Activated CD4-positive, alpha-beta memory T cell treated with anti-CD3 and anti-CD28 coated beads, Interleukin-2, amount 10 ng/mL, durations not matched to agents 7 days and 5 days (primary cell): ENCODE measurements around the gene LRRC2. TPM values are rescaled to one million over a fixed set of nuclear protein-coding genes. Genes with fewer than 3 reads are reported as not detected.
"Not testable (repeated sequence)": the region's sequence is repeated elsewhere in the genome, so short reads cannot be mapped to it uniquely, and the experiment has no call there.

Experiments used
- CTCF ChIA-PET: fragments of 350-600 bp; sonication (Branson Sonifier 250); formaldehyde crosslinking; loops from one replicate; lab custom pipeline; 2021; ENCODE audit warnings: antibody characterized with exemption, inconsistent platforms; lab: Charles Lee
- POLR2A ChIA-PET: fragments of 350-600 bp; sonication (Branson Sonifier 250); formaldehyde crosslinking; loops from one replicate; lab custom pipeline; 2021; ENCODE audit warnings: antibody characterized with exemption; lab: Charles Lee
- DNase-seq: peaks from one replicate; pipeline ENCODE4 v3.0.0-alpha.2; 2020
- H3K27ac Mint-ChIP-seq: one replicate; pipeline ENCODE4 v1.8.0; 2021; ENCODE audit warnings: mild to moderate bottlenecking, mixed read lengths
- H3K27me3 Mint-ChIP-seq: one replicate; pipeline ENCODE4 v1.8.0; 2021; ENCODE audit warnings: mixed read lengths
- H3K36me3 Mint-ChIP-seq: one replicate; pipeline ENCODE4 v1.8.0; 2021; ENCODE audit warnings: low read depth, mixed read lengths
- H3K4me1 Mint-ChIP-seq: one replicate; pipeline ENCODE4 v1.8.0; 2021; ENCODE audit warnings: mixed read lengths
- H3K4me3 Mint-ChIP-seq: one replicate; pipeline ENCODE4 v1.8.0; 2021; ENCODE audit warnings: mild to moderate bottlenecking, mixed read lengths
- H3K9me3 Mint-ChIP-seq: one replicate; pipeline ENCODE4 v1.8.0; 2021; ENCODE audit warnings: mixed read lengths
- total RNA-seq, 2 experiments: library from RNA; stranded (reverse); gene quantifications; one replicate each; pipeline ENCODE4 v1.2.3, GENCODE V29; 2021

The LRRC2 gene
- total RNA-seq, 2 experiments from 2014 or later, result 0.35 to 0.43 TPM

GRCh38 chr3:46561951-46562350 is 4.2 kb downstream of the LRRC2 start:
- Mint-ChIP-seq H3K4me1 (peaks cover 32% of the 10 kb centered on the region), H3K27me3 (peaks cover 47% of the 10 kb centered on the region), H3K36me3 (no peaks in the 10 kb centered on the region), H3K4me3 (no peak overlapping the region), H3K9me3 (peaks cover 6% of the 10 kb centered on the region), H3K27ac (no peak overlapping the region)
- ChIA-PET CTCF (interaction anchor here (0.9 to 7.7 kb wide), 5 partner anchors 24 to 74 kb away, joined by 3 to 171 read pairs (median 6); no protein-coding TSS in a partner anchor), POLR2A (interaction anchor here (3.1 kb wide), 1 partner anchor 73 kb away, joined by 12 read pairs; no protein-coding TSS in a partner anchor)
- DNase-seq, result no peak

GRCh38 chr3:46561511-46561910 is 4.6 kb downstream of the LRRC2 start:
- Mint-ChIP-seq H3K36me3 (no peaks in the 10 kb centered on the region), H3K27ac (no peak overlapping the region), H3K4me1 (peaks cover 32% of the 10 kb centered on the region), H3K4me3 (no peak overlapping the region), H3K27me3 (peaks cover 49% of the 10 kb centered on the region), H3K9me3 (peaks cover 6% of the 10 kb centered on the region)
- CTCF ChIA-PET, result interaction anchor here (0.9 to 7.7 kb wide), 5 partner anchors 23 to 74 kb away, joined by 3 to 171 read pairs (median 6); no protein-coding TSS in a partner anchor
- DNase-seq, result no peak
- POLR2A ChIA-PET, result interaction anchor here (3.1 kb wide), 1 partner anchor 72 kb away, joined by 12 read pairs; no protein-coding TSS in a partner anchor

GRCh38 chr3:46559091-46559704 is 6.9 kb downstream of the LRRC2 start:
- Mint-ChIP-seq H3K36me3 (no peaks in the 10 kb centered on the region), H3K27me3 (peaks cover 46% of the 10 kb centered on the region), H3K4me1 (peaks cover 27% of the 10 kb centered on the region), H3K27ac (no peak overlapping the region), H3K9me3 (peaks cover 6% of the 10 kb centered on the region), H3K4me3 (no peak overlapping the region)
- CTCF ChIA-PET, result interaction anchor here (0.6 to 7.7 kb wide), 14 partner anchors 8 to 152 kb away, joined by 3 to 171 read pairs (median 5); no protein-coding TSS in a partner anchor
- DNase-seq, result no peak
- POLR2A ChIA-PET, result interaction anchor here (0.9 to 3.1 kb wide), 5 partner anchors 20 to 70 kb away, joined by 3 to 20 read pairs (median 8); no protein-coding TSS in a partner anchor

- Mint-ChIP-seq H3K4me1 (peaks cover 27% of the 10 kb centered on the region), H3K27me3 (peaks cover 45% of the 10 kb centered on the region), H3K36me3 (no peaks in the 10 kb centered on the region), H3K27ac (no peak overlapping the region), H3K9me3 (peaks cover 6% of the 10 kb centered on the region), H3K4me3 (peak overlapping the region; percentile 54)
- POLR2A ChIA-PET, result interaction anchor here (0.9 to 1.8 kb wide), 6 partner anchors 11 to 69 kb away, joined by 3 to 20 read pairs (median 4); no protein-coding TSS in a partner anchor
- CTCF ChIA-PET, result interaction anchor here (0.6 to 7.7 kb wide), 16 partner anchors 9 to 187 kb away, joined by 3 to 171 read pairs (median 4); partner anchors contain the start of gene CCR5
- peak; percentile 77 for DNase-seq
These were observed 7.7 kb downstream of the LRRC2 start for GRCh38 chr3:46558184-46559043.

- no peak for DNase-seq
- Mint-ChIP-seq H3K9me3 (peaks cover 4% of the 10 kb centered on the region), H3K4me1 (peaks cover 27% of the 10 kb centered on the region), H3K4me3 (no peak overlapping the region), H3K27me3 (peaks cover 39% of the 10 kb centered on the region), H3K36me3 (no peaks in the 10 kb centered on the region), H3K27ac (no peak overlapping the region)
- POLR2A ChIA-PET, result interaction anchor here (1.0 to 1.8 kb wide), 5 partner anchors 10 to 69 kb away, joined by 3 to 20 read pairs (median 4); no protein-coding TSS in a partner anchor
- CTCF ChIA-PET, result interaction anchor here (1.3 to 7.7 kb wide), 9 partner anchors 9 to 187 kb away, joined by 3 to 171 read pairs (median 9); partner anchors contain the start of gene CCR5
These were observed 8.3 kb downstream of the LRRC2 start for GRCh38 chr3:46557814-46558183.

GRCh38 chr3:46553154-46553553 is 12.9 kb downstream of the LRRC2 start:
- no peak overlapping the region for H3K4me3 Mint-ChIP-seq
- no peak for DNase-seq
- peaks cover 36% of the 10 kb centered on the region for H3K27me3 Mint-ChIP-seq
- no peaks in the 10 kb centered on the region for H3K36me3 Mint-ChIP-seq
- peaks cover 28% of the 10 kb centered on the region for H3K4me1 Mint-ChIP-seq
- CTCF ChIA-PET, result interaction anchor here (0.6 to 1.0 kb wide), 3 partner anchors 21 to 420 kb away, joined by 3 to 4 read pairs (median 3); no protein-coding TSS in a partner anchor
- POLR2A ChIA-PET, result no interaction called here
- H3K27ac Mint-ChIP-seq, result no peak overlapping the region
- H3K9me3 Mint-ChIP-seq, result no peaks in the 10 kb centered on the region

GRCh38 chr3:46552538-46552937 is 13.6 kb downstream of the LRRC2 start:
- Mint-ChIP-seq H3K4me1 (peaks cover 21% of the 10 kb centered on the region), H3K27me3 (peaks cover 38% of the 10 kb centered on the region), H3K27ac (no peak overlapping the region), H3K36me3 (no peaks in the 10 kb centered on the region), H3K9me3 (no peaks in the 10 kb centered on the region), H3K4me3 (no peak overlapping the region)
- DNase-seq, result no peak
- ChIA-PET POLR2A (no interaction called here), CTCF (interaction anchor here (0.6 to 1.0 kb wide), 3 partner anchors 22 to 419 kb away, joined by 3 to 4 read pairs (median 3); no protein-coding TSS in a partner anchor)

- CTCF ChIA-PET, result interaction anchor here (2.3 kb wide), 1 partner anchor 63 kb away, joined by 12 read pairs; no protein-coding TSS in a partner anchor
- POLR2A ChIA-PET, result interaction anchor here (1.1 kb wide), 1 partner anchor 13 kb away, joined by 5 read pairs; no protein-coding TSS in a partner anchor
- no peak overlapping the region for H3K4me3 Mint-ChIP-seq
These were observed 14.5 kb downstream of the LRRC2 start for GRCh38 chr3:46551615-46552014.

GRCh38 chr3:46549989-46550388 is 16.1 kb downstream of the LRRC2 start:
- Mint-ChIP-seq H3K27ac (no peak overlapping the region), H3K4me3 (no peak overlapping the region), H3K9me3 (no peaks in the 10 kb centered on the region), H3K36me3 (no peaks in the 10 kb centered on the region), H3K4me1 (peaks cover 22% of the 10 kb centered on the region), H3K27me3 (peaks cover 23% of the 10 kb centered on the region)
- POLR2A ChIA-PET, result interaction anchor here (1.9 to 2.3 kb wide), 2 partner anchors 11 to 61 kb away, joined by 7 read pairs; no protein-coding TSS in a partner anchor
- CTCF ChIA-PET, result interaction anchor here (0.6 to 3.0 kb wide), 5 partner anchors 8 to 629 kb away, joined by 4 to 15 read pairs (median 12); no protein-coding TSS in a partner anchor
- DNase-seq, result no peak

More at GRCh38 chr3:46551615-46552014, 14.5 kb downstream of the LRRC2 start:
- H3K4me1 Mint-ChIP-seq, result peaks cover 21% of the 10 kb centered on the region
- no peak for DNase-seq
- no peaks in the 10 kb centered on the region for H3K36me3 Mint-ChIP-seq
- peaks cover 32% of the 10 kb centered on the region for H3K27me3 Mint-ChIP-seq
- H3K9me3 Mint-ChIP-seq, result no peaks in the 10 kb centered on the region
- H3K27ac Mint-ChIP-seq, result no peak overlapping the region

- ChIA-PET POLR2A (interaction anchor here (1.9 to 2.3 kb wide), 2 partner anchors 10 to 60 kb away, joined by 7 read pairs; no protein-coding TSS in a partner anchor), CTCF (interaction anchor here (0.6 to 3.0 kb wide), 4 partner anchors 9 to 629 kb away, joined by 4 to 15 read pairs (median 10); no protein-coding TSS in a partner anchor)
- H3K36me3 Mint-ChIP-seq, result no peaks in the 10 kb centered on the region
- H3K27ac Mint-ChIP-seq, result no peak overlapping the region
- H3K27me3 Mint-ChIP-seq, result peaks cover 20% of the 10 kb centered on the region
- H3K4me1 Mint-ChIP-seq, result peaks cover 24% of the 10 kb centered on the region
- H3K9me3 Mint-ChIP-seq, result no peaks in the 10 kb centered on the region
- DNase-seq, result no peak
- no peak overlapping the region for H3K4me3 Mint-ChIP-seq
These were observed 16.6 kb downstream of the LRRC2 start for GRCh38 chr3:46549408-46549904.

GRCh38 chr3:46548611-46549010 is 17.5 kb downstream of the LRRC2 start:
- ChIA-PET POLR2A (interaction anchor here (1.4 to 2.3 kb wide), 3 partner anchors 10 to 59 kb away, joined by 4 to 7 read pairs (median 7); no protein-coding TSS in a partner anchor), CTCF (interaction anchor here (0.8 to 3.0 kb wide), 4 partner anchors 9 to 60 kb away, joined by 4 to 15 read pairs (median 10); no protein-coding TSS in a partner anchor)
- DNase-seq, H3K36me3 Mint-ChIP-seq, H3K27ac Mint-ChIP-seq, H3K4me3 Mint-ChIP-seq, H3K9me3 Mint-ChIP-seq: not testable (repeated sequence)
- H3K27me3 Mint-ChIP-seq, result peaks cover 17% of the 10 kb centered on the region
- H3K4me1 Mint-ChIP-seq, result peaks cover 24% of the 10 kb centered on the region
